Epithelial cell of prostate (primary cell): ENCODE results near the gene SEC24D.

ENCODE experiments used
- DNase-seq: peaks from one replicate; pipeline ENCODE4 v3.0.0-alpha.2; 2011; ENCODE audit warnings: low read depth, low spot score
- H3K27ac ChIP-seq: fragments of 450-650 bp; 2 replicates; pipeline ENCODE4 v1.5.1; 2017; ENCODE audit warnings: mild to moderate bottlenecking

The SEC24D gene

GRCh38 chr4:118734491-118735205, 101.3 kb downstream of the SEC24D start:
- DNase-seq: no peak
- H3K27ac ChIP-seq: no peak overlapping the region

- peak overlapping the region; percentile 21 for H3K27ac ChIP-seq
- DNase-seq: no peak
Observed at GRCh38 chr4:118732591-118733330, 103.2 kb downstream of the SEC24D start.

- DNase-seq: no peak
- H3K27ac ChIP-seq: peak overlapping the region; percentile 49
Observed at GRCh38 chr4:118730683-118731082, 105.2 kb downstream of the SEC24D start.

- no peak for DNase-seq
- H3K27ac ChIP-seq: peak overlapping the region; percentile 49
Observed at GRCh38 chr4:118729287-118730286, 106.3 kb downstream of the SEC24D start.

- DNase-seq: no peak
- H3K27ac ChIP-seq: no peak overlapping the region
Observed at GRCh38 chr4:118727360-118727759, 108.6 kb downstream of the SEC24D start.

GRCh38 chr4:118723369-118723768, 112.6 kb downstream of the SEC24D start:
- no peak overlapping the region for H3K27ac ChIP-seq
- no peak for DNase-seq

GRCh38 chr4:118721752-118722151, 114.2 kb downstream of the SEC24D start:
- no peak for DNase-seq
- H3K27ac ChIP-seq: no peak overlapping the region

- H3K27ac ChIP-seq: peak overlapping the region; percentile 62
- no peak for DNase-seq
Observed at GRCh38 chr4:118718511-118719170, 117.3 kb downstream of the SEC24D start.

- no peak for DNase-seq
- H3K27ac ChIP-seq: no peak overlapping the region
Observed at GRCh38 chr4:118716304-118716703, 119.6 kb downstream of the SEC24D start.

GRCh38 chr4:118714682-118715081, 121.2 kb downstream of the SEC24D start:
- DNase-seq: no peak
- H3K27ac ChIP-seq: no peak overlapping the region

GRCh38 chr4:118712872-118713271, 123.1 kb downstream of the SEC24D start:
- H3K27ac ChIP-seq: no peak overlapping the region
- DNase-seq: no peak

- no peak overlapping the region for H3K27ac ChIP-seq
- DNase-seq: no peak
Observed at GRCh38 chr4:118711052-118711451, 124.9 kb downstream of the SEC24D start.

GRCh38 chr4:118703118-118703517, 132.8 kb downstream of the SEC24D start:
- DNase-seq: no peak
- H3K27ac ChIP-seq: no peak overlapping the region

- DNase-seq: peak; percentile 33
- peak within 1 kb of the TSS; percentile 78 for H3K27ac ChIP-seq
Observed at GRCh38 chr4:118684873-118685811, 150.8 kb downstream of the SEC24D start, which contains the start of gene METTL14. Gene METTL14, plus strand, starts transcription at chr4:118685392. Its CDS starts 143 bp downstream, at chr4:118685535.

- no peak overlapping the region for H3K27ac ChIP-seq
- no peak for DNase-seq
Observed at GRCh38 chr4:118683513-118683912, 152.4 kb downstream of the SEC24D start.

GRCh38 chr4:118682928-118683327, 153.0 kb downstream of the SEC24D start:
- no peak overlapping the region for H3K27ac ChIP-seq
- DNase-seq: no peak

- no peak for DNase-seq
- no peak overlapping the region for H3K27ac ChIP-seq
Observed at GRCh38 chr4:118680808-118681207, 155.1 kb downstream of the SEC24D start.

GRCh38 chr4:118676128-118676527, 159.8 kb downstream of the SEC24D start:
- no peak for DNase-seq
- H3K27ac ChIP-seq: no peak overlapping the region
